Embryonic facial prominence (tissue), 1 donor: ENCODE data around the gene PEPD.

ENCODE experiments used
- DNase-seq: peaks from one replicate; pipeline ENCODE4 v3.0.0-alpha.2; 2016; ENCODE audit errors: extremely low spot score

The PEPD gene

DNA sequence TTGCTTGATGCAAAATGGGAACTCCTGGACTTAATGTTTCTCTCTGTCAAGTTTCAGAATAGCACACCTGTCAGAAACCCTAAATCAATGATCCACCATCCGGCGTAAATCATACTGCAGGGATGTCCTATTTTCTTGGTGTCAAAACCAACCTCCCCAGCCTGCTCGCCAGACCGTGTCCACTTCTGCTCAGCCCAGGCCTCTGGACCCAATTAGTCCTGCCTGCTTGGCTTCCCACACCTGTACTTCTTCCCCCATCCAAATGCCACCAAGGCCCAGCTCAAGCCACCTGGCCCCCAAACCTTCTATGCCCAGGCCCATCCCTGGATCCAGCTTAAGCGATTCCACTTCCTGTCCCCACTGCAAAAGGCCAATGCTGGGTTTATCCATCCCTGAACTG is 25.1 kb upstream of the PEPD start:
- no peak for DNase-seq

DNA sequence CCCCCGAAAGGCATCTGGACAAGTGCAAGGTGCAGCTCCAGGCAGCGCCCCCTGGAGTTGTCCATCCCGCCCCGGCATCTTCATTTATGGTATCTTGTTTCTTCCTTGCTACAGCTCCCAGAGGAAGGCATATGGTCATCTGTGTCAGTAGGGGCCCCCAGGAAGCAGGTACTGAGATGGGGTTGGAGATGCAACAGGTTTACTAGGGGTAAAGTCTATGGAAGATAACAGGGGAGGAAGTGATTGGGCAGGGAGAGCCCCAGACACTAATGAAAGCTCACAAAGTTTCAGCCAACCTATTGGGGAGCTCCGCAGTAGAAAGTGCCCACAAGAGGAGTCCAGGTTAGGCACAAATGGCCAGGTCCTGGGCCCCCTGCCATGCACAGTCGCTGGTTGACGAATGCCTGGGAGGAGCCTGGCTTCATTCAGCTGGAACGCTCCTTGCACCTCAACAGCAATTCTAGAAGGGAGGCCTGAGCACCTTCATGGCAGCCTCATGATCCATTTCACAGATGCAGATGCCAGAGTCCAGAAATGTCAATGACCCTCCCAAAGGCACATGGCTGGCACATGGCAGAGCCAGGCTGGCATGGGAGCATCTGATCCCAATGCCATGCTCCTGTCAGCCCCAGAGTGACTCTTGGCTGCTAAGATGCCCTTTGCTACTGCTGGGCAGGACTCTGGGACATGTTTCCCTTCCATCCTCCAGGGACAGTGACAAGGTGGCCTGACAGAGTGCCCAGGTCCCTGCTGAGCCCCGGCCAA is 23.8 kb upstream of the PEPD start:
- DNase-seq: no peak

DNA sequence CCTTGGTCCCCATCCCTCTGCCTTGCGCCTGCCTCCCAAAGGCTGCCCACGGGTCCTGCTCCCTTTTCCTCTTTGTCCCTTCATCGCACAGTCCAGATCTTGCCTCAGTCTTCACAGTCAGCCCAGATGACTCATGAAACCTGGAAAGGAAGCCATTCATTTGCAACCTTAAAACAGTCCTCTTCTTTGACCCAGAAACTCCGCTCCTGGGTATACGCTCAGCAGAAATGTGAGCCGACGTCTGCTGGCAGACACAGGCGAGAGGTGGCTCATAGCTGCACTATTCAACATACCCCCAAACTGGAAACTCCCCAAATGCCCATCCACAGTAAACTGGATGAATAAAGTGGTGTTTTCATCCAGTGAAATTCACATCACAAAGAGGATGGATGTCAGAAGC is 13.6 kb upstream of the PEPD start:
- no peak for DNase-seq

DNA sequence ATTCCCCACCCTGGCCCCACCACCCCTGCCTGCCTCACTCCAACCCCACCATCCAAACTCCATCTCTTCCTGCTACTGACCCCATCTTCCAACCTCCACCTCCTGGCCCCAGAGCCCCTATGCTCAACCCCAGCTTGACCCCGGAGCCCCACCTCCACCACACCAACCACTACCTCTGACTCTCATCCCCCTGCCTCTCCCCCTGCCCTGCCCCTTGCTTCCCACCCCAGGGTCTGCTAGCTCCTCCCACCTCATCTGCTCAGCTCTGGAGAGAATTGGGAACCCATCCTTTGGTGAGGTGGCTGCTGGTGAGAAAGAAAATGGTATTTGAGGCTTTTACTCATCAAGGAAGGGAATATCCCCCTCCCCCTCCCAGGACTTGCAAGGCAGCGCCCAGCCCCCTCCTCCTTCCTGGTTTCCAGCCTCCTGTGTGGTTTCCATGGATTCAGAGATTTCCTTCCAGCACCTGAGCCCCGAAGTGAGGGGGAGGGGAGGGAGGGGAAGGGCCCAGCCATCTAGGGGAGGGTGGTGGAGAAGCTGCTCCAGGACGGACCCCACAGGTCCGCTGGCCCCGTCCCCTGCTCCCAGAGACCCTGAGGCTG is 11.4 kb upstream of the PEPD start:
- no peak for DNase-seq

DNA sequence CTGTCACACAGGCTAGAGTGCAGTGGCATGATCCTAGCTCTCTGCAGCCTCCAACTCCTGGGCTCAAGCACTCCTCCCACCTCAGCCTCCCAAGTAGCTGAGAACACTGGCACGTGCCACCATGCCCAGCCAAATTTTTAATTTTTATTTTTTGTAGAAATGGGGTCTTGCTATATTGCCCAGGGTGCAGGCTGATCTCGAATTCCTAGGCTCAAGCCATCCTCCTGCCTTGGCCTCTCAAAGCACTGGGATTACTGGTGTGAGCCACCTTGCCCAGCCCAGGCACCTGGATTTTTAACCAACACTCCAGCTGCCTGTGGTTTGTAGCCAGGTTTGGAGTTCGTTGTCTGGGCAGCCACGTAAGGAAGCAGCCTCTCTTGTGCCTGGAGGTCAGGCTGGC is 9.3 kb upstream of the PEPD start:
- no peak for DNase-seq

DNA sequence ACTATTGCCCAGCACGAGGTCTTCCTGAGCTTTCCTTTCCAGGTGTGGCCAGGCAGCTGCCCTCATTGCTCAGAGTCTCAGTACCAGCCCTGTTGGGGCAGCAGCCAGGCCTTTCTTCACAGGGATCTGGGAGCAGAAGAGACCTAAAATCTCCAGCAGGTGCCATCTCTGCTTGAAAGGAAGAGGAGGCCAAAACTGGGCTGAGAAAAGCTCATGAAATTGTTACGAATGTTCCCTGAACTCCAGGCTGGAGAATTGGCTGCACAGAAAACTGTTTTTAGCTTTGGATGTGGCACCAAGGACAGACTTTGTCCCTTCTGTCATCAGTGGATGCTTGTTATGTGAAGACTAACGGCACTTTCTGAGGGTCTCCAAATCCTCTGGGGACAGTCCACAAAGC is 8.7 kb upstream of the PEPD start:
- DNase-seq: no peak

DNA sequence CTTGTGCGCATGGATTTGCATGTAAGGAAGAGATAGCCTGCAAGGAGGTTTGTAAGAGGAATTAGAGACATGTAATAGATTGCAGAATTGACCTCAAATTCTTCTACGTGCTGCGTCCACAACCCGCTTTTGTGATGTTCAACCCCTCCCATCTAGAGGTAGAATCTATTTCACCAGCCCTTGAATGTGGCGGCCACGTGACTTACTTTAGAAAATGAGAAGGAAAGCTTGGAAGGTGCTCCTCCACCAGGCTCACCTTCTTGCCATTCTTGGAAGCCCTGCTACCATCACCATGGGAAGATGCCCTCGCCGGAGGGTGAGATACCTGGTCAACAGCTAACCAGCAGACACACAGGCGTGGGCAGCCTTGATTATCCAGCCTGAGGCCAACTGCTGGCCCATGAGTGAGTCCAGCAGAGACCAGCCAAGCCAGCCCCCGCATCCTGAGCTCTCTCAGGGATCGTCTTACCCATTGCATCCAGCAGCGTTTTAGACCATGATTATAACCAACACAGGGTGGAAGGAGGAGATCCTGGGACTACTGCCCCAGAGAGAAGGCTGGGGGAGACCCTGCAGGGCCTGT is 7.6 kb upstream of the PEPD start:
- no peak for DNase-seq

DNA sequence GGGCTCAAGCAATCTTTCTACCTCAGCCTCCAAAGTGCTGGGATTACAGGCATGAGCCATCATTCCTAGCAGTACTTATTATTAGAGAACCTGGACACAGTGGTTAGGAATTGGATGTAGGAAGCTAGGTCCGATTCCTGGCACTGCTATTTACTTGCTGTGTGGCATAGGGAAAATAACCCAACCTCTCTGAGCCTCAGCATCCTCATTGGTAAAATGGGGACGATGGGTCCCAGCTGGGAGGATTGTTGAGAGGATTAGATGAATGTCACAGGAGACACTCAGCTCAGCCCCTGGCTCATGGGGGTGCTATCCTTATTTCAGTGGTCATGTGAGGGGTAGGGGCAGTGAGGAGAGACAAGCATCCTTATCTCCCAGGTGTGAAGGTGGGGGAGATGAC is 6.8 kb upstream of the PEPD start:
- DNase-seq: no peak

DNA sequence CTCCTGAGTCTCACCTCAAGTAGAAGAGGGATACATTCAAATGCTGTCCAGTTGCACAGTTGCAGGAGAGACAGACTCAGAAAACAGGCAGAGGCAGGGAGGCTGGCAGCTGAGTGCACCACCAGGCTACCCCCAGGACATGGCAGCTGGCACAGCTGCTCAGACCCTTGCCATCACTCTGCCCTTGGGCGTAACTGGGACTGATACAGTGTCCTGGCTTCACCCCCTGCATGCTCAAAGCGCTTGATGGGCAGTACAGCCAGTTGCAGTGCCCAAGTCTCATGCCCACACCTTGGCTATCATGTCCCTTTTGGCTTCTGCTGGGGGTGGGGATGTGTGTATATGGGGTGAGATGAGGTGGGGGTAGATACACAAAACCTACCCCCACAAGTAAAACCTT is 5.5 kb upstream of the PEPD start:
- no peak for DNase-seq

DNA sequence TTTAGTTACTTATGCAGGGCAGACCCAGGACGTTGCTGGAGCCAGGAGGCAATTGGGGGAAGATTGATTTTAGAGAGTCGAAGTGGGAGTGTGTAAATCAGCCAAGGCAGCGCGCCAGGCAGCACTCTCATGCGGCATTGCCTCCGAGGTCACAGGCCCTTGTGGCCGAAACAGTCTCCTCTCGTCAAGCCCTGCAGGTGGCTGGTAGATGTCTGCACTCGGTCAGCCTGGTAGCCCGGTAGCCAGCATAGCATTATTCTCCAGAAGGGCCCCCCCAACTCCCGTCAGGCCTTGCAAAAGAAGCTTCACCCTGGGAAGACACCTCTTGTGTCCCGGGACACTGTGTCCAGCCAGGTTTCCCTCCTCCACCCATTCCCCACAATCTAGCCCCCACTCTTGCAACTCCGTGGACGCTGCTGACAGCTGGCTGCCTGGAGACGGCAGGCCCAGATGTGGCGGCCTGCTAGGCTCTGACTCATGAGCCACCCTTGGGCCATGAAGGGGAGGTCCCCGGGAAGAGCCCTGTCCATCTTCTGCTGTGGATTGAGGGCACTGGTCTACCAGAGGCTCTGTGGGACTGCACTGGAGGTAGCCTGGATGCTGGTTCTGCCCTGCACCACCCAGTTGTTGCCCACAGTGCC is 2.6 kb upstream of the PEPD start:
- no peak for DNase-seq

DNA sequence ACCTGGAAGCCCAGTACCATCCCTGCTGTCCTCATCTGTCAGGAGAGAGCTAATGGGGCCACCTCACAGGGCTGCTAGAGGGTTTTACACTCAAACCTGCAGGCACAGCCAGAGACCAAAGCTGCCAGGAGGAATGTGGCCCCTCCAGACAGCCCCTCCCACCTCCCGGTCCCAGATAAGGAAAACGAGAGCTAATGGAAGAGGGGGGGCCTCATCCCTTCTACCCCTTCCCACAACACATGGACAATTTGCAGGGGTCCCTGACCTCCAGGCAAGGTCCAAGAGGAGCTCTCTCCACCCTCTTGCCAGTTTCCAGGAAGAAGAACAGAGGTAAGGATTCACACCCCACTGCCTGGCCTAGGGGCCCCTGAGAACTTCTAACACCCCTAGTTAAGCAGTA is 1.6 kb upstream of the PEPD start:
- no peak for DNase-seq

DNA sequence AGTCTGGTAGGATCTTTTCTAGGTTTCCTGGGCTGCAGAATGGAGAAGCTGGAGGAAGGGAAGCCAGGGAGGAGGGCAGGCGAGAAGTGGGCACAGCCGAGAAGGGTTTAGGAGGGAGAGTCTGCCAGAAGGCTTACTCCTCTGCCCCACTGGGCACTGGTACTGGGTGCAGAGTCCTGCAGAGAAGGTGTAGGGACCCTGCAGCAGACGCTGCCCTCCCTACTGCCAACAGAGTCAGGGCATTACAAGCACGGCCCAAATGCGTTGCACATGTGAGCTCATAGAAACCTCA is 726 bp upstream of the PEPD start:
- no peak for DNase-seq

DNA sequence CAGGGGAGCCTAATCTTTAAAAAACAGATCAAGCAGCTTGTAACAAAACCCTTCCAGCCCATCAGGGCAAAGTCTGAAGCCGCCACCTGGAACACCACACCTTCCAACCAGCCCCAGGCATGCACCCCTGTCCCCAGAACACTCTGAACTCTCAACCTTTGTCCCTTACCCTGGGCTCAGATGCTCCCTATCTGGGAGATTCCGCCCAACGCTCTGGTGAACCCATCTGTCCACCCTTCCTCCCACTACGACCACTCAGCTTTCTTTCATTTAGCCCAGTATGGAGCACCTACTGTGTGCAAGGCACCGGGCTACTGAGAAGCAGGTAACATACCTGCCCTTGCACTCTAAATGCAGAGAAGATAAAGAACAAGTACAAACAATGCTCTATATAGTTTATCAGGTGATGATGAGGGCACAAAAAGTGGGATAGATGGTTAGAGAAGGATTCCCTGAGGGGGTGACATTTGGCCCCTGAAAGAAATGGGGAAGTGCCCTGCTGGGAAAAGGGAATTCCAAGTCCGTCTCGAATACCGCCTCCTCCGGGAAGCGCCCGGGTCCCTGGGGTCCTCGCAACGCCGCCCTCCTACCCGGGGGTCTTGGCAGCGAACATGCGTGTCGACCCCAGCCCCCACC is 629 bp downstream of the PEPD start:
- DNase-seq: no peak

DNA sequence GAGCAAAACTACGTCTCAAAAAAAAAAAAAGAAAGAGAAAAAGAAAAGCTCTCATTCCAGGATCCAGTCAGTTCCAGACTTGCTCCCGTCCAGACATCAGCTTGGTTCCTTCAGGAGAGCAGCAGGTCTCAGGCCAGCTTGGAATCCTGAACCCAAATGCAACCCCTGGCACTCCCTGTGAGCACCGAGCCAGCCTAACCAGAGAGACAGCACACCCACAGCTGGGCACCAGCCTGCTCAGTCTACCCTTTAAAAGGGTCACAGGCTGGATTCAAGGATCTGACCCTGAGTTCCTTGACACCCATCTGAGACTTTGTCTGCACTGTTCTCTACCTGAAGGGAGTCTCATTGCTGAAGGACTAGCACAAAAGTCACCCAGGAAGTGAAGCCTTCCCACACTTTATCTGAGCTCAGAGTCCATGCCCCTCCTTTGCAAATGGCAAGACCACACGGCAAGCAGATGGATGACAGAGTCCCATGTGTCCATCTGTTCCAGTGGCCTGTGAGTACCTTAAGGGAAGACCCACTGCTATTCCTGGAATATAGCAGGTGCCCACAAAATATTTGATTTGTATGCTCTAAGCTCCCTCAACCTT is 1.4 kb downstream of the PEPD start:
- no peak for DNase-seq

DNA sequence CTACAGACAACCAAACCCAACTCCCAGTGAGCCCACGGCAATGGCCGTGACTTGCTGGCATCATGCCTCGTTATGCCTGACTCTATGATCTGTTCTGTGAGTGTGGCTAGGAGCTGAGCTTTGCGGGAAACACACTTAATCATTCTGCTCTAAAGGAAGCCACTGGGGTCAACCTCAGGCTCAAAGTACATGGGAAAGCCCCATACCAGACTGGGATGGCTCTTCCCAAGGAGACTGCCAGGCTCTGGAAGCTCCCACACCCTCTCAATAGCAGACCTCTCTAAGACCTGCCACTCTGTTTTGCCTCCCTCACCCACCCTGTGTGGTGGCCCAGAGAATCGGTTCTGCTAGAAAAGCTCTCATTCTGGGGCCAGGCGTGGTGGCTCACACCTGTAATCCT is 2.2 kb downstream of the PEPD start:
- DNase-seq: no peak

DNA sequence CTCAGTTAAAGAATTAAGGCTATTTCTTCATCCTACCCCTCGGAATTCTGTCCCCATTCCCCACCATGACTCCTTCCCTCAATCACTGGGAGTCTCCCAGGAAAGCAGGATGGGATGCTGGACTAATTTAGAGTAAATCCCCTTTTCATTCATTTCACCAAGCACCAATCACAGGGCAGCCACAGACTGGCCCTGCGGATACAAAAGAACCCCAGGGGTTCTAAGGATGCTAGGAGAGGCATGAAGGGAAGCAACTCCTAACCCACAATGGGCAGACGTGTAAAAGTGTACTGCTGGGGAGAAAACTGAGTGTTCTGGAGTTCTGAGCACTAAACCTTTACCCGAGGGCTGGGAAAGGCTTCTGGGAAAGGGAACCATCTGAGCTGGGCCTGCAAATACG is 3.0 kb downstream of the PEPD start:
- no peak for DNase-seq

DNA sequence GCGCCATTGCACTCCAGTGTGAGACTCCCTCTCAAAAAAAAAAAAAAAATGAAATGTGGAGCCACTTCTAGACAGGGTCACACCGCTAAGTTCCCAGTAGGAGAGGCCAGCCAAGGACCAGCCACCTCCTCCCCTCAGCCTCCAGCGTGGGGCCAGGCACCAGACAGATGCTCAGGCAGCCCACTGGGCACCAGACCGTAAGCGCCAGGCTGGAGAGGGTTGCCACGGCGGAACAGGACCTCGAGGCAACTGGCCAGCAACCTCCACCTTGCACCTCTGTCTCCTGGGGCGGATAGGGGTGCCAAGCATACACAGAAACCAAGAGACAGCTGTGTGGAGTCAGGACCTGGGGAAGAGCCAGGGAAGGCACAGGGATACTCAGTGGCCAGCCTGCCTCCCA is 3.7 kb downstream of the PEPD start:
- no peak for DNase-seq

DNA sequence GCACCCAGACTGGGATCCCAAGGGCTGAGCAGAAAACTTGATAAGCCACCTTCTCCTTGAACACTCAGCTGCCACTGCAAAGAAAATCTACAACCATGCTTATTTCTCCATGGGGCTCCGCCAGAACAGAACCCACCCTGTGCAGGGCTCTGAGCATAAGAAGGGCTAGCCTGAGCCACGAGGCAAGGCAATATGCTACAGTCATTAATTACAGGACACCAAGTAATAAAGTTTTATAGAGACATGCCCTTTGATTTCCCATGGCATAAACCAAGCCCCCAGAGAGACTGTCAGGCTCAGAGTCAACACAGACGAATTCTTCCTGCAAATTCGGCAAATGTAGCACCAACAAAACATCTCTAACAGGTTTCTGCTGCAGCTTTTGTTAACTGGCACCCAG is 5.7 kb downstream of the PEPD start:
- DNase-seq: no peak

DNA sequence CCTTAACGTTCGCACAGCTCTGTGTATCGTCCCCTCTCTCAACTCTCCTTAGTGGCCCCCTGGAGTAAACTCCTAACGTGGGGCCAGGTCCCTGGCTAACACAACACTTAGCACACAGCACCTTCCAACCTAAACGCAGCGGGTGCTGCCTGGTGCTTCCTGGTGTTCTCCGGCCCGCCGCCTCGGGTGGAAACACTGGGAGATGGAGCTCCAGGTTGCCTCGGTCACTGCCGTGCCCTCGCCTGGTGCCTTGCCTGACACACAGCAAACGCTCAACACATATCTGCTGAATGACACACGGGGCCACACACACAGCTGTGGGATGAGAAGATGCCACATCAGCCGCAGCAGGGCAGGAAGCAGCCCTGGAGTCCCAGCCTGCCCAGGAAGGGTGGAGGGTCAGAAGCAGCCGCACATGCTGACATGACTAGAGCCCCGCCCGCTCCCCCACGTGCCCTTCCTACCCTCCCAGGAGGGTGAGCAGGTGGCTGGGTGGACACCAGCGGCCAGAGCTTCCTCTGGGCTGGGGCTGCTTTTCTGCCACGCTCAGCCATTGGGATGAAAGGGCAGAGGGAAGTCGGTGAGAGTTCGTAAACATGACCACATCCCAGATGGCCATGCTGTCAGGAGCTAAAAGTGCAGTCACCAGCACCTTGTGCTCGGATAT is 6.6 kb downstream of the PEPD start:
- no peak for DNase-seq

DNA sequence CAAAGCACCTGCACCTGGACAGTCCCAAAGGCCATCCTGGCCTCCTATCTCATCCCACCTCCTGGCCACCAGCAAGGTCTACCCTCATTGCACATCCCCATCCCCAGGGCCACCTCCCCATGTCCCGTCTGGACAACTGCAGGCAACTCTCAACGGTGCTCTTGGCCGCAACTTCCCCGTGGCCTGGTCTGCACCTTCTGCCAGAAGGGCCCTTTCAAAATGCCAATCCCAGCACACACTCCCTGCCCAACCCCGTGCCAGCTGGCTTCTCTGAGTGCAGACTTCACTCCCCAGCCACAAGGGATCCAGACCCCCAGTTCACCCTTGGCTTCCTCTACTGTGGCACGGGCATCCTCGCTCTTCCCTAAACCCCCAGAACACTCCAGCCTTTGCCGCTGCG is 8.2 kb downstream of the PEPD start:
- DNase-seq: no peak

DNA sequence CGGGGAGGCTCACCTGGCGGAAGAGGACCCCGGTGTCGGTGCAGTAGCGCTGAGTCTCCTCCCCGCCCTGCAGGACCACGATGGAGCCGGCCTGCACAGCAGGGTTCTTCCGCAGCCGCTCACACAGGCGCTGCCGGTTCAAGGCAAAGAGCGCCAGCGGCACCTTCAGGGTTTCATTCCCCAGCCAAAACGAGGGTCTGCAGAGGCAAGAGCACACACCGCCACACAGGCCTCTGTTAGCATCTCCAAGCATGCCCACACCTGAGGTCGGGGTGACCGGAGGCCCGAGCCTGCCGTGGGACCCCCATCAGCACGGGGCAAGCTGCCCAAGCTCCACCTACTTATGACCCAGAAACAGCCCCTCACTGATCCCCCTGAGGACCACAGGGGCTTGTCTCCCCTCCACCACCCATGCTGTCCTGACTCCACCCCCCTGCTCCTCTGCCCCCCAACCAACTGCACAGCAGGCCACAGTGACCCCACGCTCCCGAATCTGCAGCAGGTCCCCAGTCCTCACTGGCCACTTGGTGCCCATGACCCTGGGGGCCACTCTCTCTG is 8.9 kb downstream of the PEPD start:
- no peak for DNase-seq

DNA sequence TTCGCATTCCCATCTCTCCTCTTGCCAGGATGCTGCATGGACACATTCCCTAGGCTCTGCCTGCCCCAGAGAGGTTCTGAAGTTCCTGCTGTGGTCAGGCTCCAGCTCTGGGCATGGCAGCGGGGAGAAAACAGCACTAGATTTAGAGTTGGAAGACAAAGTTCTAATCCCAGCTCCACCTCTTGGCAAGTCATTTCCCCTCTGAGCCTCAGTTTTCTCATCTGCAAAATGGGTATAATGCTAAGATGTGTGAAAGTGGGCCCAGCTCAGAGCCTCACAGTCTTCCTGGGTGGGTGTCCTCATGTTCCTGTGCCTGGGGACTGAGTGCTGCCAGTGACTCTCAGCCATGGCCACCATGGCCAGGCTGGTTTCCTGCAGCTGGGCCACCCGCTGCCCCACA is 9.6 kb downstream of the PEPD start:
- DNase-seq: no peak
